UCSD-AML1 (cell line): ENCODE measurements around the gene ADSS1.
A peak's percentile ranks its signal among the peaks of the same experiment; 100 is the strongest.

ENCODE experiments used
- DNase-seq: peaks from one replicate; lab custom pipeline; 2025; ENCODE audit not compliant: unreplicated experiment; lab: John Stamatoyannopoulos, UW

ADSS1 gene

DNA sequence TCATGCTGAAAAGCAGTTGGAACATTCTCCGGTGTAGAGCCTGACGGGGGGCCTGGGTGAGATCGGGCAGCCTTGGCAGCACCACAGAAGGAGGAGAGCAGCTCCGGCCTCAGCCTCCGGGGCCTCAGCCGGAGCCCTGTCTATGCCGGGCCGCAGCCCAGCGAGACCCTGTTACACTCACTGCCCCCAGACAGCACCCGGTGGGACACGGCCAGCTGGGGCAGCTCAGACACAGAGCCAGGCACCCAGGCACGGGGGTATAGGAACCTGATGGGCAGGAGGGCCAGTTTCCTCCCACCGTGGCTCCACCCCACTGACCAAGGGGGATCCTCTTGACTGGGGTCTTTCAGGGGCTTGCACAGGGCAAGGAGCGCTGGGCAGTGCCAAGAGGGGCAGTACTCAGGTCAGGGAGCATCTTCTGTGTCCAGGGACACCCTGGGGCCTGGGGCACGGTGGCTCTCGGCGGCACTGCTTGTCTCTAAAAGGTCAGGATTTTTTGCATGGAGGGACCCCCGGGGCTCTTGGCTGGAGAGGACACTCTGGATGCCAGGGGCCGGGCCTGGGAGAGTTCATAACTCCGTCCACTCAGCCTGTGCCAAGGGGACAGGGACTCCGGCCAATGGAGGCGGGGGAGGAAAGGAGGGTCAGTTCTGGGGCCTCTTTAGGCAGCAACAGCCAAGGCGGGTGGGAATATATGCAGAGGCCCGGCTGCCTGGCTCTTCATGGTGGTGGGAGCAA is 25.2 kb upstream of the ADSS1 start:
- no peak for DNase-seq

DNA sequence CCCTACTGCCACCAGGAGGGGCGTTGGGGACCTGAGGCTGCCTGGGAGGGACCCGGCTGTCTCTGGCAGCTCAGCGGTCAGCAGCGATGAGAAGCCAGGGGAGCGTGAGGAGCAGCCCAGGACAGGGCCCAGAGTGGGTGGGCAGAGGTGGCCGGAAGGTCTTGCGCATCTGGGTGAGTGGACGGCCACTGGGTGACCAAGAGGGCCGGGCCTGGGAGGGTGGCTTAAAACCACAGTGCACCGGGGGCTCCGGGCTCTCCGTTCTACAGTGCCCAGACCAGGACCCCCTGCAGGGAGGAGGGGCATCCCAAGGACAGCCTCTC is 24.6 kb upstream of the ADSS1 start:
- DNase-seq = no peak

DNA sequence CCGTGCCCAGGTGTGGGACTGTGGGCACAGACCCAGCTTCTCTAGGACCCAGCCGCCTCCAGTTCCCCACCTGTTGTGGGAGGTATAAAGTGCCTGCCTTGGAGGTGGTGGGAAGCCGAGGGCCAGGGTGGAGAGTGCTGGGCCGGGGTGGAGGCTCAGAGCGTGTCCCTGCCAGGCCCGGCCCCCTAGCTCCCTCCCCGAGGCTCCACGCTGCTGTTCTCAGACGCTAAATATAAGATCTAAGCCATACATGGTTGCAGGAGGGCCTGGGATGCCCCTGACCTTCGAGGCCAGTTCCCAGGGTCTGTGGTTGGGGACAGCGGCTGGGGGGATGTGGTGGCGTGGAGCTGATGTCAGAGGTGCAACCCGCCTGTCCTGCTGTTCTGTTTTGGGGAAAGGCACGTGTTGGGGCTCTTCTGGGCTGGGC is 23.8 kb upstream of the ADSS1 start:
- DNase-seq = no peak

DNA sequence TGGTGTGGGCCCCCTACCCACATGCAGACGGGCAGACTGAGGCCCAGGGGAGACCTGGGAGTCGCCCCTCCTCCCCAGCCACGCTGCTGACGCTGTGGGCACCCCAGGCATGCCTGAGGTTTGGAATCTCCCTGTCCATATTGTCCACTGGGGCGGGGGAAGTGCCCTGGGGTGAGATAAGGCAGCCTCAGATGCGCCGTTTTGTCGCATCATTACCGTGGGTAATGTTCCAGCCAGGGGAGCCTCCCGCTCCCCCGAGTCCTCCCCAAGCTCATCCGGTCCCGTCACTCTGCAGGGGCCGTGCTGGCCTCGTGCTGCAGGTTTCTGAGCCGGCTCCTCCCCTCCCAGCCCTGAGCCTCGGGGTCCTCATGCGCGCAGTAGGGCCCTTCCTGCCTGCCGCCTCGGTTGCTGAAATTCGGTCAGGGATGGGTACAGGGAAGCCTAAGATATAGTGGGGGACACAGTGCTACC is 23.2 kb upstream of the ADSS1 start:
- peak; percentile 37 for DNase-seq

DNA sequence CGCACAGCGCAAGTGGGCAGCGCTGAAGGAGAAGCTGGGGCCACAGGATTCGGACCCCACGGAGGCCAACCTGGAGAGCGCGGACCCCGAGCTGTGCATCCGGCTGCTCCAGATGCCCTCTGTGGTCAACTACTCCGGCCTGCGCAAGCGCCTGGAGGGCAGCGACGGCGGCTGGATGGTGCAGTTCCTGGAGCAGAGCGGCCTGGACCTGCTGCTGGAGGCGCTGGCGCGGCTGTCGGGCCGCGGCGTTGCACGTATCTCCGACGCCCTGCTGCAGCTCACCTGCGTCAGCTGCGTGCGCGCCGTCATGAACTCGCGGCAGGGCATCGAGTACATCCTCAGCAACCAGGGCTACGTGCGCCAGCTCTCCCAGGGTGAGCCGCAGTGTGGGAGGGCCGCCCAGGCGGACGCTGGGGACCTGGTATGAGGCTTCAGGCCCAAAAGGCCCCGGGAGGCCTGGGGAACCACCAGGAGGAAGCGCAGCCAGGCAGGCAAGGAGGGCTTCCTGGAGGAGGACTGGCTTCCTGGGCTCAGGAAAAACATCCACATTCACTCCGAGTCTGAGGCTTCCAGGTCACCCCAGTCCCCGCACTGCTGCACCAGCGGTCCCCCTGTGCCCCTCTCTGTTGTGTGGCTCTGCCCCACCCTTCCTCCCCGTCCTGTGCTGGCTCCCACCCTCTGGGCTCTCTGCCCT is 22.5 kb upstream of the ADSS1 start:
- no peak for DNase-seq

DNA sequence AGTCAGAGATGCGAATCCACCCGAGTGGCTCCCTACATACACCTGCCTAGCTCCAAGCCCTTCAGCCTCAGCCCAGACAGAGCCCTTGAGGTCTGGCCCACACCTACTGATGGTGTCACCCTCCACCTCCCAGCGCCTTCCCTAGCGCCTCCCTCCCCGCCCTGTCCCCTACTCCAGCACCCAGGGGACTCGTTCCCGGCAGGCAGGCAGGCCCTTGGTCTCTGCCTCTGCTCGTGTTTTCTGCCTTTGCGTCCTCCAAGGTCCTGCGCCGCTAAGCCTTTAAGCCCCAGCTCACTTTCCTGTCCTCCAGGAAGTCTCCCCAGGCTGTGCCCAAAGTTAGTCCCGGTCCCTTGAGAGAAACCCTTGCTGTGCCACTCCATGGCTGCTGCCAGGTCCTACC is 21.9 kb upstream of the ADSS1 start:
- no peak for DNase-seq

DNA sequence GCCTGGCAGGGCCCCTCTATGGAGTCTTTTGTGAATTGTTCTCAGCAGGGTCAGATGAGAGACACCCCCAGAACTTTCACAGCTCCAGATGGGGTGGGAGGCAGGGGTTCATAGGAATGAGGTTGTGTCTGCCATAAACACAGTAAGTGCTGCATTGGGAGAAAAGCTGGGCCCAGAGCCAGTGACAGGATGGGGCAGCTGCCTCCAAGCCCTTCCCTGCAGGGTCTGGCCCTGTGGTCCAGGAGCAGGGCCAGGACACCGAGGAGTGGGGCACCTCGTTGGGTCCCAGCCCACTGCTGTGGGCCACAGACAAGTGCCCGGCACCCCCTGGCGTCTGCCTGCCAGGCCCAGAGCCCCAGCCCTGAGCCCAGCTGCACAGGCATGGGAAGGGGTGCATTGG is 21.4 kb upstream of the ADSS1 start:
- DNase-seq = no peak

DNA sequence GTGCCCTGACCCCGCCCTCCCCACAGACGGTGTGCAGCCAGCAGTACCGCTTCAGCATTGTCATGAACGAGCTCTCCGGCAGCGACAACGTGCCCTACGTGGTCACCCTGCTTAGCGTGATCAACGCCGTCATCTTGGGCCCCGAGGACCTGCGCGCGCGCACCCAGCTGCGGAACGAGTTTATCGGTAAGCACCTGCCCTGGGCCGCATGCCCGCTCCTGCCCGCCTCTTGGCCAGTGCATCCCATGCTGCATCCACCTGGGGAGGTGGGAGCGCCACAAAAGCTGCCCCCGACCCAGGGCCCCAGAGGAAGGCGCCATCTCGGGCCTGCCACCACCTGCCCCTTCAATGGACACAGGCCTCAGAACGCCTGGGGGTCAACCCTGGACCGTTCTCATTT is 20.8 kb upstream of the ADSS1 start:
- DNase-seq = no peak

DNA sequence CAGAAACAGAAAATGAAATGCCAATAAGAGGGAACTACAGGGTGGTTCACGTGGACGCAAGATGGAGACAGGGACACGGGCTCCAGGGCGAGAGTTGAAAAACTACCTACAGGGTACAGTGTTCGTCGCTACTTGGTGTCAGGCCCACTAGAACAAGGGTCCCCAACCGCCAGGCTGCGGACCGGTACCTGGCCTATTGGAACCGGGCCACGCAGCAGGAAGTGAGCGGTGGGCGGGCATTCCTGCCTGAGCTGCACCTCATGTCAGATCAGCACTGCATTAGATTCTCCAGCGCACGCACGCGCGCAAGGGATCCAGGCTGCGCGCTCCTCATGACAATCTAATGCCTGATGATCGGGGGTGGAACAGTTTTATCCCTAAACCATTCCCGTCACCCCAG is 19.8 kb upstream of the ADSS1 start:
- DNase-seq = no peak

DNA sequence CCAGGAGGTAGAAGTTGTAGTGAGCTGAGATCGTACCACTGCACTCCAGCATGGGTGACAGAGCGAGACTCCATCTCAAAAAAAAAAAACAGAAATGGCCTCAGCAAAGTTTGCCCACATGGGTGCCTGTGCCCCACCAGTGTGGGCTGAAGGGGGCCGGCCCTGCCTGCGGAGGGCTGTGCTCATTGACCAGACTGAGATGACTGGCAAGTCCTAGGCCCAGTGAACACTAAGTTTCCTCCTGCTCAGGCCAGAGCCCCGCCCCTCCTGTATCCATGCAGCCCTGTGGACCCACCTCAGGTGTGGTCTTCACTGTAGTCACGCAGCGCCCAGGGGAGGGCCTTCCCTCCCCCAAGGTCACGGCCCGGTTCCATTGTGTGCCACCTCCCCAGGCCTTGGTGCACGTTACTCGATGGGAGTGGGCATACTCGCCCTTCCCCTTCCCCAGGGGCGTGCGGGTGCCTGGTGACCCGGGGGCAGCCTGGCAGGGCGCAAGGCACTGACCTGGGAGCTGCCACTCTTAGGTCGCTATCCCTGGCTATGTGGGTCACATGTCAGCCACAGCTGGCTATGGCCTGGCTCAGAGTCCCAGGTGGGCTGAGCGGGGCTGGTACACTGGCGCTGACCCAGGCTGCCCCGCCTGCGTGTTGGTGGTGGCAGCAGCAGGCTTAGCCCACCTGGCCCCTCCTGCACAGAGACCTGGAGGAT is 18.5 kb upstream of the ADSS1 start:
- no peak for DNase-seq

DNA sequence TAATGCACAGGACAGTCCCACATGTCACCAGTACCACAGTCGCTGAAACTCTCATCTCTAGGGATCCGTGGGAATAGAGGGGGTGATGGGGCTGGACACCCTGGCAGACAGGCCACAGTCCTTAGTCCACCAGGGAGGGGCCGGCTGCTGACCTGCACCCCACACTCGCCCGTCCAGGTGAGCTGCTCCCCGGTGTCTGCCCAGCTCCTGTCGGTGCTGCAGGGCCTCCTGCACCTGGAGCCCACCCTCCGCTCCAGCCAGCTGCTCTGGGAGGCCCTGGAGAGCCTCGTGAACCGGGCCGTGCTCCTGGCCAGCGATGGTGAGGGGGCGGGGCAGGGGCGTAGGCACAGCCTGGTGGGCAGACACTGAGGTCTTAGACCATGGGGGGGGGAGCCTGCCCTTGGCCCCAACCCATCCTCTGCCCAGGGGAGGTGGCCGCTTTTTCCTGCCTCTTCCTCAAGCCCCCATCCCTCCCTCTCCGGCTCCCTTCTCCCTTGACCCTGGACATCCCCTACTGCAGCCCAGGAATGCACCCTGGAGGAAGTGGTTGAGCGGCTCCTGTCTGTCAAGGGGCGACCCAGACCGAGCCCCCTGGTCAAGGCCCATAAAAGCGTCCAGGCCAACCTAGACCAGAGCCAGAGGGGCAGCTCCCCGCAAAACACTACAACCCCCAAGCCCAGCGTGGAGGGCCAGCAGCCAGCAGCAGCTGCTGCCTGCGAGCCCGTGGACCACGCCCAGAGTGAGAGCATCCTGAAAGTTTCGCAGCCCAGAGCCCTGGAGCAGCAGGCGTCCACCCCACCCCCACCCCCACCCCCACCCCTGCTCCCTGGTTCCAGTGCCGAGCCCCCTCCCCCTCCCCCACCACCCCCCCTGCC is 17.1 kb upstream of the ADSS1 start:
- no peak for DNase-seq

DNA sequence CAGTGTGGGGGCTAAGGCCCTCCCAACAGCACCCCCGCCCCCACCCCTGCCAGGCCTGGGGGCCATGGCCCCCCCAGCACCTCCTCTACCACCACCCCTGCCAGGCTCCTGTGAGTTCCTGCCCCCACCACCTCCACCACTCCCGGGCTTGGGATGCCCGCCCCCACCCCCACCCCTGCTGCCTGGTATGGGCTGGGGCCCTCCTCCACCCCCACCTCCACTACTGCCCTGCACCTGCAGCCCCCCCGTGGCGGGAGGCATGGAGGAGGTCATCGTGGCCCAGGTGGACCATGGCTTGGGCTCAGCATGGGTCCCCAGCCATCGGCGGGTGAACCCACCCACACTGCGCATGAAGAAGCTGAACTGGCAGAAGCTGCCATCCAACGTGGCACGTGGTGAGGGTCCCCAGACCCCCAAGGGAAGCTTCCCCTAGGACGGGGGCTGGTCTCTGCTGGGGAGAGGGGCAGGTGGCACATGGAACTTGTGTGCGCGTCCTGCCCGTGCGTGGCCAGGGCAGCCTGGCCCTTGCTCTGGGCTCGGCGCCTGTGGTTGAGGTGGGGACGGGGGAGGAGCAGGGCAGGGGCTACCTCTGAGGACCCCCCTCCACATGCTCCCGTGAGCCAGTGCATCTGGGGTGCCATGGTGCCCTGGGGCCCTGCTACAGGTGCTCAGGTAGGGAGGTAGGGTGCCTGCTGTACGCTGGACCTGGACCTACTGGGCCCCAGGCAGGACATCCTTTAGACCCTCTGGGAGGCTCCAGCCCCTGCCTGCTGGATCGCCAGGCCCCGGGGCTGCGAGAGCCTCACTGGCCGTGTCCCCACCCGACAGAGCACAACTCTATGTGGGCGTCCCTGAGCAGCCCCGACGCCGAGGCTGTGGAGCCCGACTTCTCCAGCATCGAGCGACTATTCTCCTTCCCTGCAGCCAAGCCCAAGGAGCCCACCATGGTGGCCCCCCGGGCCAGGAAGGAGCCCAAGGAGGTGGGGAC is 16.1 kb upstream of the ADSS1 start:
- no peak for DNase-seq

DNA sequence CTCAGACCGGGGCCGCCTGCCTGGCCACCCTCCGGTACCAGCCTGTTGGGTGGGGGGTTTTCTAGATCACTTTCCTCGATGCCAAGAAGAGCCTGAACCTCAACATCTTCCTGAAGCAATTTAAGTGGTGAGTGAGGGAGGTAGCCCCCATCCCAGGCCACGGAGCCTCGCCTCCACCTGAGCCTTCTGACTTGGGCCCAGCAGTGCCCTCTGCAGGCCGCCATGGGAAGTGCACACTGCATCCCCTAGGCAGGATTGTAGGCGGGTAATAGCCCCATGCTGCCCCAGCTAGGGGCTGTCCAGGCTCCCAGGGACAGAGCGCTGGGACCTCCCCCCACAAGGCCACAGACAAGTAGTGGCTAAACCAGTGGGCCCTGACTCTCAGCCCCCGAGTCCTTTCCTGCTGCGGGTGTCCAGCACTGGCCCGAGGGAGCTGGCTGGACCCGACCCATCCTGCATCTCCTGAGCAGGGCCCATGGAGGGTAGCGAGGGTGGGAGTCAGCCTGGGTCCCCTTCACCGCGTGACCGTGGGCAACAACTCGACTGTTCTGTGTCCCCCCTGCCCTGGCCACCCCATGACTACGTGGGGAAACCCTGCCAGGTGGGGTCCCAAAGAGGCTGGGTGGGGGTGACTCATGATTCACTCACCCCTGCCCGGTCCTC is 15.3 kb upstream of the ADSS1 start:
- DNase-seq = peak; percentile 76

DNA sequence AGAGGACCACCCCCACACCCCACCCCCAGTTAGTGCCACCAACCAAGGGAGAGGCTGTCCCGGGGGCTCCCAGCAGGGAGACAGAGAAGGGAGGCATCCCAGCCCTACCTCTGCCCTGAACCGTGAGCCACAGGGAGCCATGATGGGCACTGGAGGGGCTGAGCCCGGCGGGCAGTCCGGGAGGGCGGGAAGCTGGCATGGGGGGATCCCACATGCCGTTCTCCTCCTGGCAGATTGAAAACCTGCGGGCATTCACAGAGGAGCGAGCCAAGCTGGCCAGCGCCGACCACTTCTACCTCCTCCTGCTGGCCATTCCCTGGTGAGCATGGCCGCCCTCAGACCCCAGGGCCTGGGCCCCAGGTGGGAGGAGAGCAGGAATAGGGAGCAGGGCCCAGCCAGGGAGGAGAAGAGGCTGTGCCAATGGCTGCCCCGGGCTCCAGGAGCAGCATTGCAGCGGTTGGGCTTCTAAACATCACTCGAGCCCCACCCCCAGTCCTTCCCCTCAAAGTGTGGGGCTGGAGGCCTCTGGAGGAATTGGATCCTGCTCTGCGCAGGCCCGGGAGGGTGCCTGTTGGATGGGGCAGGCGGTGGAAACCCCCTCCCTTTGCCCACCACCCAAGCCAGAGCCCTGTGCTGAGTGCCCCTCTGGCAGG is 14.5 kb upstream of the ADSS1 start:
- no peak for DNase-seq

DNA sequence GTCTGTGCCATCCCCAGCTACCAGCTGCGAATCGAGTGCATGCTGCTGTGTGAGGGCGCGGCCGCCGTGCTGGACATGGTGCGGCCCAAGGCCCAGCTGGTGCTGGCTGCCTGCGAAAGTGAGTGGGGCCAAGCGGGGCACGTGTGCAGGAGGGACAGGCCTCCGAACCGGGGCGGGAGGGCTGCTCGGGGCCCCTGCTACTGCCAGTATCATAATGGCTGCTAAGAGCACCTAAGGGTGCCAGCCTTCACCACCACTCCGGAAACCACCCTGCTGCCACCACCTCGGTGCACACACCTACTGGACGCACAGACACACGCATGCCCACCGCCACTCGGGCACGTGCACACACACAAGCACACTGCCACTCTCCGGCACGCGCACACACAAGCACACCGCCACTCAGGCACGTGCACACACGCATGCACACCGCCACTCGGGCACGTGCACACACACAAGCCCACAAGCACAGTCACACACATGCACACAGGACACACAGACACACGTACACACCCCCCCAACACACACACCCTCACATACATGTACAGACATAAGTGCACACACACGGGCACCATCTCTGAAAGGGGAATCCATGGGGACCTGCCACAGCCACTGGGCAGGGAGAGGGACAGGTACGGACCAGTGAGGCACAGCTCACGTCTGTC is 13.8 kb upstream of the ADSS1 start:
- no peak for DNase-seq

DNA sequence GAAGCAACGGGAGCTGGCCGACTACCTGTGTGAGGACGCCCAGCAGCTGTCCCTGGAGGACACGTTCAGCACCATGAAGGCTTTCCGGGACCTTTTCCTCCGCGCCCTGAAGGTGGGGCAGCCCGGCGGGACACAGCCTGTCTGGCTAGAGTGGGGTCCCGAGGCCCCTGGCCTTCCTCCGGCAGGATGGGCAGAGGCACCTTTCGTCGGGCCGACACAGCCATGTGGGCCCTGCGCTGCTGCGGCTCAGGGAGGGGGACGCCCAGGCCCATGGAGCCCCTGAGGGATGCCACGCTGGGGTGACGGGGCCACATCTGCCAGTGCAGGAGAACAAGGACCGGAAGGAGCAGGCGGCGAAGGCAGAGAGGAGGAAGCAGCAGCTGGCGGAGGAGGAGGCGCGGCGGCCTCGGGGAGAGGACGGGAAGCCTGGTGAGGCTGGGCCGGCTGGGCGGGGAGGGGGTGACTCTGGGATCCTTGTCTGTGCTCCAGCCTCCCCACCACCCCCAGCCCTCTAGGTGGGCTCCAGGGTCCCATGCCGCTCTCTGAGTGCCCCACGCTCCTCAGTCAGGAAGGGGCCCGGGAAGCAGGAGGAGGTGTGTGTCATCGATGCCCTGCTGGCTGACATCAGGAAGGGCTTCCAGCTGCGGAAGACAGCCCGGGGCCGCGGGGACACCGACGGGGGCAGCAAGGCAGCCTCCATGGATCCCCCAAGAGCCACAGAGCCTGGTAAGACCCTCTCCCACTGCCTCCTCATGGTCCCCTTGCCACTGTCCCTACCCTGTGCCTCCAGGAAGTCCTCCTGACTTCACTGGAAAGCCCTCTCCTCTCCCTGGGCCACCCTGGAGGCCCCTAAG is 10.9 kb upstream of the ADSS1 start:
- DNase-seq = peak; percentile 34

DNA sequence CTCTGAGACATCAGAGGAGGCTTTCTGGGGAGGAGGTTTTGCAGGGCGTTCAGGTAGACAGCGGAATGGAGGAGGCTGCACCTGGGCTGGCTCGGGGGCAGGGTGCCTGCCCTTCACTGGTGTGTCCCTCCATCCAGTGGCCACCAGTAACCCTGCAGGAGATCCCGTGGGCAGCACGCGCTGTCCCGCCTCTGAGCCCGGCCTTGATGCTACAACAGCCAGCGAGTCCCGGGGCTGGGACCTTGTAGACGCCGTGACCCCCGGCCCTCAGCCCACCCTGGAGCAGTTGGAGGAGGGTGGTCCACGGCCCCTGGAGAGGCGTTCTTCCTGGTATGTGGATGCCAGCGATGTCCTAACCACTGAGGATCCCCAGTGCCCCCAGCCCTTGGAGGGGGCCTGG is 10.0 kb upstream of the ADSS1 start:
- no peak for DNase-seq

DNA sequence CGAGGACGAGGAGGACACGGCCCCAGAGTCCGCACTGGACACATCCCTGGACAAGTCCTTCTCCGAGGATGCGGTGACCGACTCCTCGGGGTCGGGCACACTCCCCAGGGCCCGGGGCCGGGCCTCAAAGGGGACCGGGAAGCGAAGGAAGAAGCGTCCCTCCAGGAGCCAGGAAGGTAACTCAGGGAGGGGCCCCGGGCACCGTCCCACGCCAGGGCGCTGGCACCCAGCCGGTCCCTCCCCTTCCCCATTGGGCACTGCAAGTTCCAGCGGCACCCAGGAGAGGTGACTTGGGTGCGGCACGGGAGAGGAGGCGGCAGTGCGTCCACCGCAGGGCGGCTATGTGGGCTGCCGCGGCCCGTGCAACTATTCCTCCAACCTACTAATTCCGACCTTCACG is 9.3 kb upstream of the ADSS1 start:
- no peak for DNase-seq
